ENCODE data around the gene ABCC1. TPM values are rescaled to one million over a fixed set of nuclear protein-coding genes. Genes with fewer than 3 reads are reported as not detected.

Gene ABCC1
- total RNA-seq, 1 experiment from 2014 or later, result 56.4 TPM

- Histone ChIP-seq H3K14ac (ENCODE audit: insufficient read depth, low read length) (no peak overlapping the region), H3K4ac (ENCODE audit: low read depth, low read length) (no peak overlapping the region), H3K23ac (ENCODE audit: insufficient read length, low read depth, low read length) (no peak overlapping the region), H3T11ph (ENCODE audit: low read length) (no peak overlapping the region), H3K9ac (ENCODE audit: extremely low read depth, insufficient read length, low read length) (no peak overlapping the region), H2AK5ac (ENCODE audit: insufficient read length, low read length) (no peak overlapping the region), H3K18ac (ENCODE audit: insufficient read length, low read depth, low read length) (no peak overlapping the region), H2AFZ (ENCODE audit: low read length) (no peak overlapping the region), H2BK120ac (ENCODE audit: low read depth, low read length, poor library complexity, severe bottlenecking) (no peak overlapping the region), H3K4me2 (ENCODE audit: insufficient read depth, insufficient read length, low read length) (no peak overlapping the region), H2BK15ac (ENCODE audit: low read depth, low read length) (no peak overlapping the region), H3K4me1 (ENCODE audit: insufficient read depth, low read length) (no peaks in the 10 kb centered on the region), H3K56ac (ENCODE audit: insufficient read length, low read depth, low read length) (no peak overlapping the region), H4K20me1 (ENCODE audit: control insufficient read depth, insufficient read depth, insufficient read length) (no peaks in the 10 kb centered on the region), H4K8ac (replicated peaks; ENCODE audit: insufficient read length, low read depth, low read length) (no peak overlapping the region), H2BK12ac (ENCODE audit: insufficient read length, low read depth, low read length) (no peak overlapping the region), H3K27me3 (ENCODE audit: insufficient read depth, low read length) (no peaks in the 10 kb centered on the region), H3K9me3 (ENCODE audit: control insufficient read depth, low read depth, low read length) (no peaks in the 10 kb centered on the region), H3K79me2 (ENCODE audit: insufficient read depth, low read length) (no peaks in the 10 kb centered on the region), H4K91ac (ENCODE audit: insufficient read length, low read depth, low read length) (no peak overlapping the region), H4K5ac (ENCODE audit: insufficient read length, low read depth, low read length) (no peak overlapping the region), H3K27ac (ENCODE audit: insufficient read length, low read depth, low read length) (no peak overlapping the region), H3K23me2 (ENCODE audit: insufficient read length, low read depth, low read length, poor library complexity, severe bottlenecking) (no peaks in the 10 kb centered on the region), H2BK20ac (ENCODE audit: low read depth, low read length, poor library complexity, severe bottlenecking) (no peak overlapping the region), H2BK5ac (ENCODE audit: insufficient read length, low read length) (no peak overlapping the region), H3K79me1 (ENCODE audit: insufficient read depth, low read depth, low read length, poor library complexity, severe bottlenecking) (no peaks in the 10 kb centered on the region)
- WGBS (ENCODE audit: extremely low coverage, insufficient read length, low lambda C conversion rate), result no CpG with 5 or more reads among the region's 3 CpGs
- Mint-ChIP-seq H3K27me3 (ENCODE audit: low read depth) (no peaks in the 10 kb centered on the region), H3K27ac (peak overlapping the region; percentile 26 to 91 (median 70); a peak in 6 of 7 replicates), H3K36me3 (ENCODE audit: insufficient read depth in 1 of 3, low read depth in 3 of 3) (peaks cover 24 to 74% (median 63%) of the 10 kb centered on the region in 3 experiments), H3K4me3 (no peak overlapping the region), H3K9me3 (no peaks in the 10 kb centered on the region), H3K4me1 (no peaks in the 10 kb centered on the region)
- no peak for DNase-seq
- no peak for TF ChIP-seq CTCF (conservative IDR thresholded peaks at IDR 0.05)
These were observed 68.4 kb downstream of the ABCC1 start for GRCh38 chr16:16017812-16018211.
